Gastroesophageal sphincter (tissue), 3 donors: ENCODE data around the gene RBBP6.

Experiments used
- CTCF ChIP-seq, 4 experiments: fragments of 200-600 bp in 2 of 4; fragments of 450-650 bp in 2 of 4; sonication (generic) in 1 of 4; IDR thresholded peaks; one replicate each; pipeline ENCODE4 v1.5.1; 2017 to 2019; ENCODE audit warnings: antibody characterized with exemption in 4 of 4, mild to moderate bottlenecking in 2 of 4, moderate library complexity in 2 of 4
- POLR2A ChIP-seq, 2 donors: fragments of 450-650 bp; IDR thresholded peaks; one replicate each; pipeline ENCODE4 v1.6.1; 2017; ENCODE audit warnings: antibody characterized with exemption in 2 of 2, mild to moderate bottlenecking in 2 of 2, moderate library complexity in 1 of 2
- POLR2AphosphoS5 ChIP-seq: sonication (generic); formaldehyde crosslinking; IDR thresholded peaks from one replicate; pipeline ENCODE4 v1.6.1; 2017; ENCODE audit warnings: antibody characterized with exemption

GRCh38 chr16:24497440-24497839 is 41.9 kb upstream of the RBBP6 start:
- TF ChIP-seq POLR2AphosphoS5, result no peak
- no peak for TF ChIP-seq POLR2A (IDR thresholded peaks at IDR 0.05)
- no peak for TF ChIP-seq CTCF (IDR thresholded peaks at IDR 0.05)
